Common myeloid progenitor, CD34-positive (primary cell): Measurements from ENCODE around the gene HS3ST4.
A peak's percentile ranks its signal among the peaks of the same experiment; 100 is the strongest.

ENCODE experiments used
- CTCF ChIA-PET: fragments of 350-600 bp; sonication (Branson Sonifier 250); formaldehyde crosslinking; loops from one replicate; lab custom pipeline; 2021; ENCODE audit warnings: antibody characterized with exemption; lab: Charles Lee
- POLR2A ChIA-PET: fragments of 350-600 bp; sonication (Branson Sonifier 250); formaldehyde crosslinking; loops from one replicate; lab custom pipeline; 2021; ENCODE audit warnings: antibody characterized with exemption; lab: Charles Lee
- DNase-seq, 3 donors: peaks; one replicate each; pipeline versions ENCODE4 v3.0.0 to v3.0.0-alpha.2; 2013
- H3K27ac ChIP-seq, 2 experiments: 1 replicate in 1 of 2; 2 replicates in 1 of 2; pipeline ENCODE4 v1.7.0; 2013; ENCODE audit warnings: inconsistent platforms in 2 of 2, low read length in 2 of 2, mild to moderate bottlenecking in 2 of 2, low read depth in 1 of 2, moderate library complexity in 1 of 2; ENCODE audit not compliant: severe bottlenecking in 2 of 2, insufficient read depth in 1 of 2, poor library complexity in 1 of 2
- H3K27me3 ChIP-seq, 5 experiments: replicated peaks in 2 of 5; 1 replicate in 3 of 5; 2 replicates in 2 of 5; pipeline versions ENCODE4 v1.6.1 to v1.7.0; 2013; ENCODE audit warnings: low read length in 4 of 5, mild to moderate bottlenecking in 2 of 5, moderate library complexity in 2 of 5, inconsistent platforms in 1 of 5; ENCODE audit not compliant: insufficient read depth in 5 of 5, control insufficient read depth in 4 of 5
- H3K36me3 ChIP-seq, 4 experiments: 1 replicate in 2 of 4; 2 replicates in 2 of 4; pipeline versions ENCODE4 v1.6.1 to v1.7.0; 2013; ENCODE audit warnings: low read length in 3 of 4, control low read depth in 1 of 4, mild to moderate bottlenecking in 1 of 4; ENCODE audit not compliant: control insufficient read depth in 4 of 4, insufficient read depth in 4 of 4
- H3K4me1 ChIP-seq, 4 experiments: 1 replicate in 3 of 4; 2 replicates in 1 of 4; pipeline versions ENCODE4 v1.6.1 to v1.7.1; 2013; ENCODE audit warnings: low read length in 3 of 4, mild to moderate bottlenecking in 3 of 4, control low read depth in 1 of 4, inconsistent platforms in 1 of 4, moderate library complexity in 1 of 4; ENCODE audit not compliant: control insufficient read depth in 4 of 4, insufficient read depth in 4 of 4; ENCODE audit errors: control extremely low read depth in 1 of 4
- H3K4me3 ChIP-seq, 7 experiments: 1 replicate in 4 of 7; 2 replicates in 3 of 7; pipeline versions ENCODE4 v1.5.1 to v1.7.0; 2013; ENCODE audit warnings: mild to moderate bottlenecking in 7 of 7, low read length in 6 of 7, moderate library complexity in 6 of 7, inconsistent platforms in 2 of 7, low read depth in 2 of 7, control low read depth in 1 of 7; ENCODE audit not compliant: insufficient read depth in 4 of 7, control insufficient read depth in 1 of 7; ENCODE audit errors: extremely low read depth in 1 of 7
- H3K9me3 ChIP-seq, 5 experiments: 1 replicate in 4 of 5; 2 replicates in 1 of 5; pipeline versions ENCODE4 v1.6.1 to v1.7.1; 2013; ENCODE audit warnings: low read length in 4 of 5, mild to moderate bottlenecking in 2 of 5, inconsistent platforms in 1 of 5, low read depth in 1 of 5, moderate library complexity in 1 of 5; ENCODE audit not compliant: control insufficient read depth in 4 of 5, insufficient read depth in 2 of 5; ENCODE audit errors: control extremely low read depth in 1 of 5
- WGBS: methylation state at CpG from one replicate; pipeline ENCODE4 v1.1.5; 2013; ENCODE audit not compliant: insufficient coverage; 5-methylcytosine and 5-hydroxymethylcytosine counted together

HS3ST4 gene

GRCh38 chr16:25709213-25709612 is 17.5 kb downstream of the HS3ST4 start:
- 14% methylated on average over 7 of the region's 7 CpGs for WGBS
- H3K4me3 ChIP-seq, result no peak overlapping the region
- CTCF ChIA-PET, result no interaction called here
- no peak for DNase-seq
- H3K27me3 ChIP-seq, result peaks cover 2 to 31% (median 10%) of the 10 kb centered on the region in 5 experiments
- H3K4me1 ChIP-seq, result no peaks in the 10 kb centered on the region
- no peaks in the 10 kb centered on the region for H3K9me3 ChIP-seq
- H3K36me3 ChIP-seq, result no peaks in the 10 kb centered on the region
- POLR2A ChIA-PET, result no interaction called here
- H3K27ac ChIP-seq, result no peak overlapping the region

- H3K27ac ChIP-seq, result no peak overlapping the region
- no peak overlapping the region for H3K4me3 ChIP-seq
- DNase-seq, result no peak
- H3K4me1 ChIP-seq, result no peaks in the 10 kb centered on the region
- H3K9me3 ChIP-seq, result no peaks in the 10 kb centered on the region
- H3K27me3 ChIP-seq, result peaks cover 0 to 20% (median 7%) of the 10 kb centered on the region in 5 experiments
- ChIA-PET CTCF (no interaction called here), POLR2A (no interaction called here)
- 100% methylated on average over 3 of the region's 13 CpGs for WGBS
- no peaks in the 10 kb centered on the region for H3K36me3 ChIP-seq
Observed at GRCh38 chr16:25713785-25714570, 22.2 kb downstream of the HS3ST4 start.

GRCh38 chr16:25716186-25716585 is 24.4 kb downstream of the HS3ST4 start:
- WGBS, result 100% methylated on average over 1 of the region's 2 CpGs
- no peak overlapping the region for H3K27ac ChIP-seq
- H3K4me3 ChIP-seq, result no peak overlapping the region
- H3K27me3 ChIP-seq, result peaks cover 0 to 9% (median 2%) of the 10 kb centered on the region in 5 experiments
- CTCF ChIA-PET, result no interaction called here
- no peaks in the 10 kb centered on the region for H3K9me3 ChIP-seq
- POLR2A ChIA-PET, result no interaction called here
- DNase-seq, result peak in 1 of 3 donors; percentile 1
- H3K36me3 ChIP-seq, result no peaks in the 10 kb centered on the region
- no peaks in the 10 kb centered on the region for H3K4me1 ChIP-seq

- no peaks in the 10 kb centered on the region for H3K9me3 ChIP-seq
- ChIA-PET POLR2A (no interaction called here), CTCF (no interaction called here)
- no peaks in the 10 kb centered on the region for H3K4me1 ChIP-seq
- H3K36me3 ChIP-seq, result no peaks in the 10 kb centered on the region
- peaks cover 0 to 5% (median 0%) of the 10 kb centered on the region in 5 experiments for H3K27me3 ChIP-seq
- H3K4me3 ChIP-seq, result no peak overlapping the region
- WGBS, result 92% methylated on average over 2 of the region's 3 CpGs
- H3K27ac ChIP-seq, result no peak overlapping the region
- no peak for DNase-seq
Observed at GRCh38 chr16:25721439-25721838, 29.7 kb downstream of the HS3ST4 start.

- WGBS, result 100% methylated on average over 2 of the region's 5 CpGs
- H3K27ac ChIP-seq, result no peak overlapping the region
- H3K4me3 ChIP-seq, result no peak overlapping the region
- H3K36me3 ChIP-seq, result no peaks in the 10 kb centered on the region
- no peaks in the 10 kb centered on the region for H3K27me3 ChIP-seq
- H3K9me3 ChIP-seq, result no peaks in the 10 kb centered on the region
- H3K4me1 ChIP-seq, result no peaks in the 10 kb centered on the region
- ChIA-PET POLR2A (no interaction called here), CTCF (no interaction called here)
- no peak for DNase-seq
Observed at GRCh38 chr16:25726430-25727098, 34.8 kb downstream of the HS3ST4 start.

GRCh38 chr16:25729188-25729915 is 37.6 kb downstream of the HS3ST4 start:
- DNase-seq, result no peak
- H3K4me3 ChIP-seq, result no peak overlapping the region
- no peaks in the 10 kb centered on the region for H3K27me3 ChIP-seq
- H3K27ac ChIP-seq, result no peak overlapping the region
- H3K36me3 ChIP-seq, result no peaks in the 10 kb centered on the region
- WGBS, result 84% methylated on average over 14 of the region's 15 CpGs
- no peaks in the 10 kb centered on the region for H3K4me1 ChIP-seq
- POLR2A ChIA-PET, result no interaction called here
- no peaks in the 10 kb centered on the region for H3K9me3 ChIP-seq
- CTCF ChIA-PET, result no interaction called here

GRCh38 chr16:25730396-25730795 is 38.6 kb downstream of the HS3ST4 start:
- POLR2A ChIA-PET, result no interaction called here
- H3K9me3 ChIP-seq, result no peaks in the 10 kb centered on the region

More at GRCh38 chr16:25730396-25730795, 38.6 kb downstream of the HS3ST4 start:
- no peaks in the 10 kb centered on the region for H3K27me3 ChIP-seq
- H3K36me3 ChIP-seq, result no peaks in the 10 kb centered on the region
- CTCF ChIA-PET, result no interaction called here
- no peak for DNase-seq
- H3K27ac ChIP-seq, result no peak overlapping the region
- no peaks in the 10 kb centered on the region for H3K4me1 ChIP-seq
- WGBS, result 78% methylated on average over 2 of the region's 3 CpGs
- no peak overlapping the region for H3K4me3 ChIP-seq
